Endothelial cell of umbilical vein (primary cell): ENCODE measurements around the gene CHRD. TPM values are rescaled to one million over a fixed set of nuclear protein-coding genes. Genes with fewer than 3 reads are reported as not detected.
A peak's percentile ranks its signal among the peaks of the same experiment; 100 is the strongest.

Experiments
- BruUV-seq: library from RNA; stranded (reverse); fragments of 400-500 nt; replicated peaks from 2 replicates; lab custom pipeline; 2021; lab: Mats Ljungman, UMichigan
- CTCF ChIA-PET: fragments of 300-600, 350-600 bp; sonication (Branson Sonifier 250); formaldehyde crosslinking; loops from one replicate; lab custom pipeline; 2021; ENCODE audit warnings: antibody characterized with exemption, inconsistent platforms; lab: Charles Lee
- POLR2A ChIA-PET: fragments of 300-600, 350-600 bp; sonication (Branson Sonifier 250); formaldehyde crosslinking; loops from one replicate; lab custom pipeline; 2021; ENCODE audit warnings: antibody characterized with exemption, inconsistent platforms; lab: Charles Lee
- DNase-seq: peaks from one replicate; pipeline ENCODE4 v3.0.0-alpha.2; 2011; ENCODE audit warnings: low read depth, low spot score
- FAIRE-seq: peaks from 2 replicates; lab custom pipeline; 2011; peaks lifted over from hg19 to GRCh38; lab: Jason Lieb, UNC
- H2AFZ ChIP-seq: 2 replicates; pipeline ENCODE4 v1.6.0; 2012; ENCODE audit warnings: low read depth, low read length, control low read depth, inconsistent platforms
- H3K27ac ChIP-seq: 2 replicates; pipeline ENCODE4 v1.5.1; 2011; ENCODE audit warnings: low read depth, mild to moderate bottlenecking, control low read depth, low read length, moderate library complexity; ENCODE audit not compliant: insufficient read depth
- H3K27me3 ChIP-seq, 2 experiments: 2 replicates each; pipeline versions ENCODE4 v1.6.0 to v1.6.1; 2011; ENCODE audit warnings: low read length in 2 of 2, mixed read lengths in 1 of 2; ENCODE audit not compliant: control insufficient read depth in 2 of 2, insufficient read depth in 2 of 2
- H3K36me3 ChIP-seq, 2 experiments: 2 replicates in 1 of 2; 3 replicates in 1 of 2; pipeline ENCODE4 v1.5.1; 2011; ENCODE audit warnings: low read length in 2 of 2, mild to moderate bottlenecking in 1 of 2, moderate library complexity in 1 of 2; ENCODE audit not compliant: control insufficient read depth in 2 of 2, insufficient read depth in 2 of 2; ENCODE audit errors: extremely low read depth in 1 of 2
- H3K4me1 ChIP-seq: 3 replicates; pipeline ENCODE4 v1.5.1; 2011; ENCODE audit warnings: mild to moderate bottlenecking, low read length; ENCODE audit not compliant: control insufficient read depth, insufficient read depth; ENCODE audit errors: extremely low read depth
- H3K4me2 ChIP-seq: 2 replicates; pipeline ENCODE4 v1.6.1; 2011; ENCODE audit warnings: low read length, control low read depth, mixed read lengths; ENCODE audit not compliant: insufficient read depth
- H3K4me3 ChIP-seq, 3 experiments: fragments of 200-600 bp in 1 of 3; sonication (generic), shearing (Covaris generic) in 1 of 3; replicated peaks in 1 of 3; 2 replicates each; pipeline ENCODE4 v1.5.1; 2011 to 2016; ENCODE audit warnings: control low read depth in 3 of 3, low read length in 3 of 3, mild to moderate bottlenecking in 2 of 3, inconsistent platforms in 1 of 3, low read depth in 1 of 3, moderate library complexity in 1 of 3; ENCODE audit not compliant: insufficient read depth in 1 of 3
- H3K79me2 ChIP-seq: 2 replicates; pipeline ENCODE4 v1.6.0; 2012; ENCODE audit warnings: low read length, inconsistent platforms; ENCODE audit not compliant: control insufficient read depth, insufficient read depth
- H3K9ac ChIP-seq: replicated peaks from 2 replicates; pipeline ENCODE3; 2011; ENCODE audit warnings: low read length, control low read depth; ENCODE audit not compliant: insufficient read depth; ENCODE audit errors: extremely low read depth
- H3K9me1 ChIP-seq: replicated peaks from 3 replicates; pipeline ENCODE4 v1.6.0; 2011; ENCODE audit warnings: mild to moderate bottlenecking, low read length; ENCODE audit not compliant: control insufficient read depth, insufficient read depth; ENCODE audit errors: extremely low read depth
- H3K9me3 ChIP-seq: replicated peaks from 2 replicates; pipeline ENCODE4 v1.5.1; 2012; ENCODE audit warnings: low read length, inconsistent platforms; ENCODE audit not compliant: control insufficient read depth, insufficient read depth
- H4K20me1 ChIP-seq: replicated peaks from 2 replicates; pipeline ENCODE3; 2011; ENCODE audit warnings: mild to moderate bottlenecking, low read length; ENCODE audit not compliant: control insufficient read depth, insufficient read depth; ENCODE audit errors: extremely low read depth
- EZH2 ChIP-seq: IDR thresholded peaks from 2 replicates; pipeline ENCODE4 v1.6.1; 2012; ENCODE audit warnings: borderline replicate concordance, low read depth, mild to moderate bottlenecking, moderate library complexity, low read length, inconsistent platforms; ENCODE audit not compliant: severe bottlenecking
- JUN ChIP-seq: IDR thresholded peaks from 2 replicates; pipeline ENCODE4 v1.6.1; 2011; ENCODE audit warnings: borderline replicate concordance, low read depth; ENCODE audit not compliant: insufficient read length, insufficient read depth
- POLR2A ChIP-seq: IDR thresholded peaks from 2 replicates; pipeline ENCODE4 v1.6.1; 2012; ENCODE audit warnings: low read depth, mild to moderate bottlenecking, control low read depth, low read length
- dilution Hi-C: fragments of 300-500 bp; cut with MboI; formaldehyde crosslinking; loops from one replicate; pipeline ENCODE4 v1.15.0; 2019; ENCODE audit warnings: low sequenced_read_pairs; ENCODE audit not compliant: extremely low pct_ligation_motif_present
- intact Hi-C: fragments of 100-400 bp; cut with micrococcal nuclease; formaldehyde crosslinking; loops from one replicate; pipeline ENCODE4 v1.10.0; 2022
- polyA plus RNA-seq, 4 experiments: library from polyadenylated mRNA; depleted of rRNA in 3 of 4; stranded (reverse) in 3 of 4; unstranded in 1 of 4; fragments of >200 nt; gene quantifications; 2 replicates each; pipeline versions ENCODE4 v1.2.1 to v1.2.3, GENCODE V29; 2011 to 2012; ENCODE audit warnings: missing spikeins in 1 of 4
- total RNA-seq: library from RNA; stranded (reverse); gene quantifications from 2 replicates; pipeline ENCODE4 v1.2.3, GENCODE V29; 2021
- TF ChIP-seq, protein P1 (sequence below): IDR thresholded peaks from 2 replicates; pipeline ENCODE4 v1.6.1; 2011; ENCODE audit not compliant: insufficient read depth, insufficient read length
- TF ChIP-seq, protein P2 (sequence below), 2 donors: IDR thresholded peaks; 1 replicate in 1 of 2; 2 replicates in 1 of 2; pipeline ENCODE4 v1.5.1; 2011; ENCODE audit warnings: low read length in 2 of 2, mild to moderate bottlenecking in 2 of 2, moderate library complexity in 2 of 2, control low read depth in 1 of 2, inconsistent platforms in 1 of 2, low read depth in 1 of 2; ENCODE audit not compliant: insufficient read depth in 1 of 2; ENCODE audit errors: extremely low read depth in 1 of 2

Gene CHRD
- total and polyA plus RNA-seq, 2 donors (not counting 3 experiments of a cell fraction or from before 2014, with no cell fraction given) = 0.40 to 0.54 TPM

DNA sequence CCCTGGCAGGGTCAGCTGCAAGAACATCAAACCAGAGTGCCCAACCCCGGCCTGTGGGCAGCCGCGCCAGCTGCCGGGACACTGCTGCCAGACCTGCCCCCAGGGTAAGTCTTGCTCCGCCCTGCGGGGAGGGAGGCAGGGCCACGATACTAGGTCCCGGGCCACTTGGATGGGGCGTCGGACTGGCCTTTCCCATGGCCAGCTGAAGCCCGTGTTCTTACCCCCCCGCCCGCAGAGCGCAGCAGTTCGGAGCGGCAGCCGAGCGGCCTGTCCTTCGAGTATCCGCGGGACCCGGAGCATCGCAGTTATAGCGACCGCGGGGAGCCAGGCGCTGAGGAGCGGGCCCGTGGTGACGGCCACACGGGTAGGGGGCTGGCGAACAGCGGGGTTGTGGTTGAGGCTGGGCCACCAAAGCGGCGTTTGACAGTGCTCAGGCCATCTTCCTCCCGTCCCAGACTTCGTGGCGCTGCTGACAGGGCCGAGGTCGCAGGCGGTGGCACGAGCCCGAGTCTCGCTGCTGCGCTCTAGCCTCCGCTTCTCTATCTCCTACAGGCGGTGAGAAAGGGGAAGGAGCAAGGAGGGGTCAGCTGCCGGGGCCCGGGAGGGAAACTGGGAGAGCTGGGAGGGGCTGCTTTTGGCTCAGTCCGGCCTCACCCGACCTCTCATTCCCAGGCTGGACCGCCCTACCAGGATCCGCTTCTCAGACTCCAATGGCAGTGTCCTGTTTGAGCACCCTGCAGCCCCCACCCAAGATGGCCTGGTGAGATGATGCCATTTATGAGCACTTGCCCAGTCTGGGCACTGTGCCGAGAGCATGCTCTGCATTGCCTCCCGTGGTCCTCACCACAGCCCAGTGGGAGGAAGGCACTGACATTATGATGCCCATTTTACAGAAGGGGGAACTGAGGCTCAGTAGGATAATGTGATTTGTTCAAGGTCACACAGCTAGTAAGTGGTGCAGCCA lies 1.7 kb downstream of the CHRD start:
- no TSS peak for BruUV-seq
- Histone ChIP-seq H3K4me1 (peaks cover 10% of the 10 kb centered on the region), H3K79me2 (no peaks in the 10 kb centered on the region), H3K9me1 (no peaks in the 10 kb centered on the region), H3K36me3 (no peaks in the 10 kb centered on the region), H3K27ac (no peak overlapping the region), H3K27me3 (peaks cover 36 to 48% of the 10 kb centered on the region in 2 experiments), H3K9ac (no peak overlapping the region), H2AFZ (peak overlapping the region; percentile 53), H3K4me2 (peak overlapping the region; percentile 49), H3K9me3 (no peaks in the 10 kb centered on the region), H3K4me3 (no peak overlapping the region), H4K20me1 (no peaks in the 10 kb centered on the region)
- dilution Hi-C loops = no loop called here
- intact Hi-C loops = loop anchor here (5.0 kb wide), 1 partner anchor 359 kb away; no protein-coding TSS in a partner anchor
- TF ChIP-seq, protein P1, sequence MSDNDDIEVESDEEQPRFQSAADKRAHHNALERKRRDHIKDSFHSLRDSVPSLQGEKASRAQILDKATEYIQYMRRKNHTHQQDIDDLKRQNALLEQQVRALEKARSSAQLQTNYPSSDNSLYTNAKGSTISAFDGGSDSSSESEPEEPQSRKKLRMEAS = no peak
- TF ChIP-seq POLR2A = no peak
- no peak for TF ChIP-seq JUN
- TF ChIP-seq, protein P2, sequence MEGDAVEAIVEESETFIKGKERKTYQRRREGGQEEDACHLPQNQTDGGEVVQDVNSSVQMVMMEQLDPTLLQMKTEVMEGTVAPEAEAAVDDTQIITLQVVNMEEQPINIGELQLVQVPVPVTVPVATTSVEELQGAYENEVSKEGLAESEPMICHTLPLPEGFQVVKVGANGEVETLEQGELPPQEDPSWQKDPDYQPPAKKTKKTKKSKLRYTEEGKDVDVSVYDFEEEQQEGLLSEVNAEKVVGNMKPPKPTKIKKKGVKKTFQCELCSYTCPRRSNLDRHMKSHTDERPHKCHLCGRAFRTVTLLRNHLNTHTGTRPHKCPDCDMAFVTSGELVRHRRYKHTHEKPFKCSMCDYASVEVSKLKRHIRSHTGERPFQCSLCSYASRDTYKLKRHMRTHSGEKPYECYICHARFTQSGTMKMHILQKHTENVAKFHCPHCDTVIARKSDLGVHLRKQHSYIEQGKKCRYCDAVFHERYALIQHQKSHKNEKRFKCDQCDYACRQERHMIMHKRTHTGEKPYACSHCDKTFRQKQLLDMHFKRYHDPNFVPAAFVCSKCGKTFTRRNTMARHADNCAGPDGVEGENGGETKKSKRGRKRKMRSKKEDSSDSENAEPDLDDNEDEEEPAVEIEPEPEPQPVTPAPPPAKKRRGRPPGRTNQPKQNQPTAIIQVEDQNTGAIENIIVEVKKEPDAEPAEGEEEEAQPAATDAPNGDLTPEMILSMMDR (IDR thresholded peaks at IDR 0.05; ENCODE audit: extremely low read depth in 1 of 2, insufficient read depth in 1 of 2, low read depth in 1 of 2, low read length in 2 of 2) = no peak
- TF ChIP-seq EZH2 = peak; percentile 87
- ChIA-PET POLR2A (no interaction called here), CTCF (interaction anchor here (0.6 to 3.0 kb wide), 2 partner anchors 10 to 85 kb away, joined by 3 to 21 read pairs; no protein-coding TSS in a partner anchor)
- FAIRE-seq (no peak), DNase-seq (no peak)
